Kidney epithelial cell (primary cell): ENCODE data around the gene PMPCA. TPM values are rescaled to one million over a fixed set of nuclear protein-coding genes. Genes with fewer than 3 reads are reported as not detected.

Experiments used
- DNase-seq: peaks from one replicate; pipeline ENCODE4 v3.0.0-alpha.2; 2010; ENCODE audit warnings: low read depth
- H3K27me3 ChIP-seq: 2 replicates; pipeline ENCODE4 v1.6.0; 2011; ENCODE audit warnings: low read length; ENCODE audit not compliant: control insufficient read depth, insufficient read depth
- H3K36me3 ChIP-seq: 2 replicates; pipeline ENCODE4 v1.5.1; 2011; ENCODE audit warnings: low read length; ENCODE audit not compliant: control insufficient read depth, insufficient read depth
- H3K4me3 ChIP-seq: 2 replicates; pipeline ENCODE4 v1.5.1; 2011; ENCODE audit warnings: low read depth, mild to moderate bottlenecking, control low read depth, low read length
- total RNA-seq: library from RNA; depleted of rRNA; stranded (reverse); fragments of >200 nt; gene quantifications from 2 replicates; pipeline ENCODE4 v1.2.3, GENCODE V29; 2015
- TF ChIP-seq, protein P1 (sequence below): IDR thresholded peaks from 2 replicates; pipeline ENCODE4 v1.5.1; 2011; ENCODE audit warnings: mild to moderate bottlenecking, moderate library complexity, low read length, control low read depth, inconsistent platforms; ENCODE audit not compliant: insufficient read depth, poor library complexity, severe bottlenecking

PMPCA gene
- total RNA-seq, 1 donor from 2014 or later, result 49.9 TPM

DNA sequence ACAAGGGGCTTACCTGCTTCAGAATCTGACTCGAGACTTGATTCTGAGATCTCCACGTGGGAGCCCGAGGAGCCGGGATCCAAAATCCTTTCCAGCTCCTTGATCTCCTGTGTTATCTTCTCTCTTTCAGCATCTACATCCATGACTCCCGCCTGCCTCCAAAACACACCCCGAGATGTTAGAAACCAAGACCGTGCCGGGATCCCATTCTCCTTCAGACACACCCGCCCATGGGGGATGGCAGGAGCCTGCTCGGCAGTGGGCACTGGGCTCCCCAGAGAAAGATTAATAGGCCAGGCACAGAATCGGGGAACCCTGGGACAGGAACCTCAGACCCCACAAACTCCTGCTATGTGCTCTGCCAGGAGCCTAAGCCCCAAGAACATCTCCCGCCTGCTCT, 12.2 kb upstream of the PMPCA start:
- Histone ChIP-seq H3K4me3 (no peak overlapping the region), H3K27me3 (no peaks in the 10 kb centered on the region), H3K36me3 (peaks cover 2% of the 10 kb centered on the region)
- DNase-seq, result no peak
- TF ChIP-seq, protein P1, sequence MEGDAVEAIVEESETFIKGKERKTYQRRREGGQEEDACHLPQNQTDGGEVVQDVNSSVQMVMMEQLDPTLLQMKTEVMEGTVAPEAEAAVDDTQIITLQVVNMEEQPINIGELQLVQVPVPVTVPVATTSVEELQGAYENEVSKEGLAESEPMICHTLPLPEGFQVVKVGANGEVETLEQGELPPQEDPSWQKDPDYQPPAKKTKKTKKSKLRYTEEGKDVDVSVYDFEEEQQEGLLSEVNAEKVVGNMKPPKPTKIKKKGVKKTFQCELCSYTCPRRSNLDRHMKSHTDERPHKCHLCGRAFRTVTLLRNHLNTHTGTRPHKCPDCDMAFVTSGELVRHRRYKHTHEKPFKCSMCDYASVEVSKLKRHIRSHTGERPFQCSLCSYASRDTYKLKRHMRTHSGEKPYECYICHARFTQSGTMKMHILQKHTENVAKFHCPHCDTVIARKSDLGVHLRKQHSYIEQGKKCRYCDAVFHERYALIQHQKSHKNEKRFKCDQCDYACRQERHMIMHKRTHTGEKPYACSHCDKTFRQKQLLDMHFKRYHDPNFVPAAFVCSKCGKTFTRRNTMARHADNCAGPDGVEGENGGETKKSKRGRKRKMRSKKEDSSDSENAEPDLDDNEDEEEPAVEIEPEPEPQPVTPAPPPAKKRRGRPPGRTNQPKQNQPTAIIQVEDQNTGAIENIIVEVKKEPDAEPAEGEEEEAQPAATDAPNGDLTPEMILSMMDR, result no peak

DNA sequence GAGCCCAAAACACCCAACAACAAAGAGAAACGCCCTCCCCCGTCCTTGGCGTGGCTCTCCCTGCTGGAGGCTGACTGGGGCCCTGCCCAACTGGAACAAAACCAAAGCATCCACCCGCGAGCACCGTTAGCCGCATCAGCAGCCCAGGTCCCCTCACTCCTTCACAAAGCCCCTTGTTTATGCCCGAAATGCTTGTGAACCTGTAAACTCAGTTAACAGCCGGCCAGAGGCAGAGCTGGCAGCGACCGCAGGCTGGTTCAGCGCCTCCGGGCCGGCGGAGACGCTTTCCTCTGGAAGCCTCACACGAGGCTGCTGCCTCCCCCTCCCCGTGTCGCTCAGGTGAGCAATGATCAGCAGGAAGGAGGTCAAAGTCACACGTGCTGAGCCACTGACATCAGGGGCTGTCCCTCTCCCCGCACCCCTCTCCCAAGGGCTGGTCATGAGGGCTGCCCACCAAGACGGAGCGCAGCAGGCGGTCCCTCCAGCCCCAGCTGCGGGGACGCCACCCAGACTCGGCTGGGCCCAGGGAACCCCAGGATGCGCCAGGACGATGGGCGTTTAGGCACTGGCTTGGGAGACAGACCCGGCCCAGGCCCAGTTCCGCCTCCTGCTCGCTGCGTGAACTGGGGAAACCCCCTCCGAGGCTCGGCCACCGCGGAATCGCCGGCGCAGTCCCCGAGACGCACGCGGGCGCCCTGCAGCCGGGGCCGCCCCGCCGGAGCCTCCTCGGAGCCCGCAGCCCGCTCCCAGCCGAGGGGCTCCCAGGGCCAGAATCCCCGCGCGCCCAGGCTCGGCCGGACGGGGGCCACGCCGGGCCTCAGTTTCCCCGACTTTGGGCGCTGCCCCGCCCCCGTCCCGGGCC, 11.1 kb upstream of the PMPCA start:
- Histone ChIP-seq H3K4me3 (peak overlapping the region; percentile 92), H3K36me3 (peaks cover 2% of the 10 kb centered on the region), H3K27me3 (no peaks in the 10 kb centered on the region)
- TF ChIP-seq, protein P1, result no peak
- no peak for DNase-seq

DNA sequence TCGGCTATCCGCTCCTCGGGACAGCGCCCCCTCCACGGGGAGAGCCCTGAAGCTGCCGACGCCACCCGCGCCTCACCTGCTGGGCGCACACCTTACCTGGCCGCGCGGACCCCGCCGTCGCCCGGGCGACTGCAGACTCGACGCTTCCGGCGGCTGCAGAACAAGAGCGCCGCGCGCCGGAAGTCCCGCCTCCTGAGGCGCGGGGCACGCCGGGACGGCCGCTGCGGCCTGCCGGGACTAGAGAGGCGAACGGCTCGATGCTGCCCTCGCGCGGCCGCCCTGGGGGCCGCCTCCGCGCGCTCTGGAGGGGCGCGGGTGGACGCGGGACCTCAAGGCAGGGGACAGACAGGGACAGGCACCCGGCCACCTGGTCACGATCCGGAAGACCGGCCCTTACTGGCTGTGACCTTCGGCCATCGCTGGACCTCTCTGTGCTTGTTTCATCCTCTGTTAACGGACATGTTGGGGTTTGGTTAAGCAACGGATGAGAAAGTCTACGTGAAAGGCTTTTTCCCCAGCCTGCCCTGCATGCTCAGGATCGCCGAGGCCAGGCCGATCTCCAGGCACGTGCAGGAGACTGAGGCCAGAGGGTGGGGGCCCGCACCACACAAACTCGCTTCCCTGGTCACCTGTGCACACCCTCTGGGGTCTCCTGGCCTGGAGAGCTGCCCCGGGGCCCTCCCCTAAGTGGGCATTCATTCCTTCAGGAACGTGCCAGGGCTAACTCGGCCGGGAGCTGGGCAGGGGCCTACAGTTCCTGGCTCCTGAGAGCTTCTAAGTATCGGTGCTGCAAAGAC, 10.2 kb upstream of the PMPCA start, which contains the start of gene SNAPC4:
TSS of gene SNAPC4 (minus strand) at position 133 of the 797 bp plus-strand sequence. CDS start 1,742 bp downstream, outside the sequence.
- H3K27me3 ChIP-seq, result no peaks in the 10 kb centered on the region
- TF ChIP-seq, protein P1, result peak; percentile 39
- H3K36me3 ChIP-seq, result peaks cover 2% of the 10 kb centered on the region
- peak within 1 kb of the TSS; percentile 92 for H3K4me3 ChIP-seq
- peak; percentile 32 for DNase-seq

GRCh38 chr9:136401173-136401922, 9.1 kb upstream of the PMPCA start:
- Histone ChIP-seq H3K27me3 (no peaks in the 10 kb centered on the region), H3K4me3 (no peak overlapping the region), H3K36me3 (peaks cover 3% of the 10 kb centered on the region)
- no peak for DNase-seq
- TF ChIP-seq, protein P1, result no peak

GRCh38 chr9:136402067-136402466, 8.4 kb upstream of the PMPCA start:
- no peak for DNase-seq
- TF ChIP-seq, protein P1, result no peak
- Histone ChIP-seq H3K27me3 (no peaks in the 10 kb centered on the region), H3K36me3 (peaks cover 6% of the 10 kb centered on the region), H3K4me3 (no peak overlapping the region)
